Measurements from ENCODE around the gene TMEM87B.

- TF ChIP-seq CTCF (IDR thresholded peaks at IDR 0.05 in 8 of 11, conservative IDR thresholded peaks at IDR 0.05 in 3 of 11) (no peak), POLR2A (IDR thresholded peaks at IDR 0.05) (no peak), POLR2AphosphoS5 (IDR thresholded peaks at IDR 0.05) (no peak)
Measured at GRCh38 chr2:112093216-112093615, 38.1 kb downstream of the TMEM87B start.
